HepG2 (cell line): ENCODE results near the gene HYAL1. TPM values are rescaled to one million over a fixed set of nuclear protein-coding genes. Genes with fewer than 3 reads are reported as not detected.
A peak's percentile ranks its signal among the peaks of the same experiment; 100 is the strongest.

Source experiments
- DDIT3 ChIP-seq: sonication (generic); formaldehyde crosslinking; IDR thresholded peaks from 2 replicates; pipeline ENCODE4 v1.4.0; 2020; ENCODE audit warnings: mild to moderate bottlenecking, missing genetic modification reagents
- GABPA ChIP-seq, 2 experiments: IDR thresholded peaks; 2 replicates each; pipeline ENCODE4 v1.6.1; 2011 to 2016; ENCODE audit warnings: low read depth in 2 of 2, low read length in 1 of 2, missing biosample characterization in 1 of 2, missing genetic modification characterization in 1 of 2
- HDAC2 ChIP-seq: sonication (generic); formaldehyde crosslinking; IDR thresholded peaks from 2 replicates; pipeline ENCODE4 v1.4.0; 2020; ENCODE audit warnings: missing genetic modification reagents
- IKZF5 ChIP-seq: IDR thresholded peaks from 2 replicates; pipeline ENCODE4 v1.6.1; 2018; ENCODE audit warnings: missing genetic modification reagents, mild to moderate bottlenecking, missing compliant biosample characterization
- MTF2 ChIP-seq: sonication (generic); formaldehyde crosslinking; IDR thresholded peaks from 2 replicates; pipeline ENCODE4 v1.5.0; 2020; ENCODE audit warnings: missing genetic modification reagents, borderline replicate concordance
- TAF15 ChIP-seq: fragments of 200-400 bp; formaldehyde crosslinking; IDR thresholded peaks from one replicate; pipeline ENCODE4 v1.6.1; 2018; ENCODE audit warnings: mild to moderate bottlenecking, low read depth, low read length; ENCODE audit not compliant: poor library complexity, severe bottlenecking
- TCF12 ChIP-seq, 2 experiments: fragments of 450-650 bp in 1 of 2; sonication (generic) in 1 of 2; formaldehyde crosslinking in 1 of 2; IDR thresholded peaks; 2 replicates each; pipeline versions ENCODE4 v1.6.1 to v1.8.0; 2017 to 2022; ENCODE audit warnings: antibody characterized with exemption in 1 of 2, mild to moderate bottlenecking in 1 of 2, missing genetic modification reagents in 1 of 2, moderate library complexity in 1 of 2
- ZFP36 ChIP-seq: fragments of 150-350 bp; IDR thresholded peaks from 2 replicates; pipeline ENCODE4 v1.6.1; 2018; ENCODE audit warnings: borderline replicate concordance, low read length, low read depth; ENCODE audit not compliant: partially characterized antibody
- ZHX2 ChIP-seq, 2 experiments: sonication (generic) in 1 of 2; formaldehyde crosslinking in 1 of 2; IDR thresholded peaks; 2 replicates each; pipeline versions ENCODE4 v1.6.1 to v1.9.0; 2014 to 2022; ENCODE audit warnings: antibody characterized with exemption in 1 of 2, borderline replicate concordance in 1 of 2, inconsistent platforms in 1 of 2, low read depth in 1 of 2, missing genetic modification reagents in 1 of 2
- ZNF563 ChIP-seq: sonication (generic); formaldehyde crosslinking; IDR thresholded peaks from 2 replicates; pipeline ENCODE4 v1.8.0; 2022; ENCODE audit warnings: mild to moderate bottlenecking, moderate library complexity, missing genetic modification reagents
- ZNF567 ChIP-seq: sonication (generic); formaldehyde crosslinking; IDR thresholded peaks from 2 replicates; pipeline ENCODE4 v1.8.1; 2023; ENCODE audit warnings: mild to moderate bottlenecking, missing genetic modification reagents, borderline replicate concordance
- polyA plus RNA-seq, 8 experiments: library from polyadenylated mRNA; depleted of rRNA in 3 of 8; stranded (reverse) in 7 of 8; unstranded in 1 of 8; fragments of >200 nt; fragmentation: Illumina TruSeq in 4 of 8; extraction: Trizol in 4 of 8; gene quantifications; 2 replicates each; pipeline versions ENCODE4 v1.2.1 to v1.2.3, GENCODE V29; 2011 to 2016; ENCODE audit warnings: low read depth in 4 of 8, missing spikeins in 1 of 8, mixed read lengths in 1 of 8; ENCODE audit not compliant: insufficient read depth in 1 of 8
- total RNA-seq, 5 experiments: library from RNA; depleted of rRNA; stranded (reverse); fragments of >200 nt; fragmentation: Illumina TruSeq; extraction: Trizol; gene quantifications; 2 replicates each; pipeline ENCODE4 v1.2.3, GENCODE V29; 2016; ENCODE audit warnings: low read depth in 1 of 5
- TF ChIP-seq, protein P1 (sequence below): sonication (generic); formaldehyde crosslinking; IDR thresholded peaks from 2 replicates; pipeline ENCODE4 v1.4.0; 2020; ENCODE audit warnings: mild to moderate bottlenecking, missing genetic modification reagents, borderline replicate concordance
- TF ChIP-seq, protein P2 (sequence below): sonication (generic); formaldehyde crosslinking; IDR thresholded peaks from 2 replicates; pipeline ENCODE4 v1.4.0; 2020; ENCODE audit warnings: missing genetic modification reagents, borderline replicate concordance

Gene HYAL1
- total and polyA plus RNA-seq, 2 of the 13 experiments (the other 11 are each of a cell fraction or from before 2014, with no cell fraction given): 76.5 to 193 TPM

GRCh38 chr3:50327943-50328691 is 24.7 kb upstream of the HYAL1 start, which contains the start of gene TUSC2 (continued):
- TF ChIP-seq, protein P1, sequence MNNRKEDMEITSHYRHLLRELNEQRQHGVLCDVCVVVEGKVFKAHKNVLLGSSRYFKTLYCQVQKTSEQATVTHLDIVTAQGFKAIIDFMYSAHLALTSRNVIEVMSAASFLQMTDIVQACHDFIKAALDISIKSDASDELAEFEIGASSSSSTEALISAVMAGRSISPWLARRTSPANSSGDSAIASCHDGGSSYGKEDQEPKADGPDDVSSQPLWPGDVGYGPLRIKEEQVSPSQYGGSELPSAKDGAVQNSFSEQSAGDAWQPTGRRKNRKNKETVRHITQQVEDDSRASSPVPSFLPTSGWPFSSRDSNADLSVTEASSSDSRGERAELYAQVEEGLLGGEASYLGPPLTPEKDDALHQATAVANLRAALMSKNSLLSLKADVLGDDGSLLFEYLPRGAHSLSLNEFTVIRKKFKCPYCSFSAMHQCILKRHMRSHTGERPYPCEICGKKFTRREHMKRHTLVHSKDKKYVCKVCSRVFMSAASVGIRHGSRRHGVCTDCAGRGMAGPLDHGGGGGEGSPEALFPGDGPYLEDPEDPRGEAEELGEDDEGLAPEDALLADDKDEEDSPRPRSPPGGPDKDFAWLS (CRISPR knock-in tag): no peak
- TF ChIP-seq TCF12 (IDR thresholded peaks at IDR 0.05): no peak
- TF ChIP-seq TCF12 (CRISPR knock-in tag; IDR thresholded peaks at IDR 0.05): no peak
- no peak for TF ChIP-seq MTF2 (CRISPR knock-in tag)
- no peak for TF ChIP-seq TAF15
- TF ChIP-seq DDIT3: no peak
- peak; percentile 33; the same call in 1 of the 2 replicates for TF ChIP-seq IKZF5 (CRISPR knock-in tag)
- TF ChIP-seq GABPA (IDR thresholded peaks at IDR 0.05; ENCODE audit: low read depth, low read length): no peak
- TF ChIP-seq GABPA (CRISPR knock-in tag; IDR thresholded peaks at IDR 0.05; ENCODE audit: low read depth): peak; percentile 95
- no peak for TF ChIP-seq ZFP36
- peak; percentile 51; the same call in 1 of the 2 replicates for TF ChIP-seq ZNF563 (CRISPR knock-in tag)
- TF ChIP-seq ZHX2 (IDR thresholded peaks at IDR 0.05; ENCODE audit: low read depth): 0 out of 2 replicates have a peak, but pooled peaks have one; percentile 21
- 0 out of 2 replicates have a peak, but pooled peaks have one; percentile 60 for TF ChIP-seq ZHX2 (CRISPR knock-in tag; IDR thresholded peaks at IDR 0.05; ENCODE audit: borderline replicate concordance)
- peak; percentile 80 for TF ChIP-seq HDAC2
- TF ChIP-seq, protein P2, sequence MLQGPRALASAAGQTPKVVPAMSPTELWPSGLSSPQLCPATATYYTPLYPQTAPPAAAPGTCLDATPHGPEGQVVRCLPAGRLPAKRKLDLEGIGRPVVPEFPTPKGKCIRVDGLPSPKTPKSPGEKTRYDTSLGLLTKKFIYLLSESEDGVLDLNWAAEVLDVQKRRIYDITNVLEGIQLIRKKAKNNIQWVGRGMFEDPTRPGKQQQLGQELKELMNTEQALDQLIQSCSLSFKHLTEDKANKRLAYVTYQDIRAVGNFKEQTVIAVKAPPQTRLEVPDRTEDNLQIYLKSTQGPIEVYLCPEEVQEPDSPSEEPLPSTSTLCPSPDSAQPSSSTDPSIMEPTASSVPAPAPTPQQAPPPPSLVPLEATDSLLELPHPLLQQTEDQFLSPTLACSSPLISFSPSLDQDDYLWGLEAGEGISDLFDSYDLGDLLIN: peak; percentile 36; the same call in 1 of the 2 replicates
- no peak for TF ChIP-seq ZNF567
